ENCODE results near the gene WWTR1.

- TF ChIP-seq POLR2AphosphoS5 (IDR thresholded peaks at IDR 0.05; ENCODE audit: low read depth, low read length) = no peak
- TF ChIP-seq SIN3A (IDR thresholded peaks at IDR 0.05; ENCODE audit: borderline replicate concordance, insufficient read depth, low read length) = no peak
These were observed 156.3 kb downstream of the WWTR1 start for GRCh38 chr3:149501524-149501923.

All from PFSK-1 (cell line).